ENCODE data around the gene ZSCAN25.
A peak's percentile ranks its signal among the peaks of the same experiment; 100 is the strongest.
"Not testable (repeated sequence)": the region's sequence is repeated elsewhere in the genome, so short reads cannot be mapped to it uniquely, and the experiment has no call there.

The ZSCAN25 gene

GRCh38 chr7:99631295-99632109 is 14.8 kb downstream of the ZSCAN25 start:
- H3K4me3 ChIP-seq (replicated peaks; ENCODE audit: low read depth, low read length), result no peak overlapping the region
- DNase-seq (ENCODE audit: low read depth), result peak; percentile 8
- TF ChIP-seq CTCF (IDR thresholded peaks at IDR 0.05; ENCODE audit: low read length, missing control alignments), result no peak

- not testable (repeated sequence) for H3K4me3 ChIP-seq (replicated peaks; ENCODE audit: low read depth, low read length); DNase-seq (ENCODE audit: low read depth)
These were observed 20.7 kb downstream of the ZSCAN25 start for GRCh38 chr7:99637414-99637813.

- no peak overlapping the region for H3K4me3 ChIP-seq (replicated peaks; ENCODE audit: low read depth, low read length)
- no peak for TF ChIP-seq CTCF (IDR thresholded peaks at IDR 0.05; ENCODE audit: low read length, missing control alignments)
- no peak for DNase-seq (ENCODE audit: low read depth)
These were observed 22.0 kb downstream of the ZSCAN25 start for GRCh38 chr7:99638731-99639130.

GRCh38 chr7:99639267-99639666 is 22.5 kb downstream of the ZSCAN25 start:
- no peak overlapping the region for H3K4me3 ChIP-seq (replicated peaks; ENCODE audit: low read depth, low read length)
- DNase-seq (ENCODE audit: low read depth), result no peak
- no peak for TF ChIP-seq CTCF (IDR thresholded peaks at IDR 0.05; ENCODE audit: low read length, missing control alignments)

- H3K4me3 ChIP-seq (replicated peaks; ENCODE audit: low read depth, low read length), result no peak overlapping the region
- DNase-seq (ENCODE audit: low read depth), result no peak
- TF ChIP-seq CTCF (IDR thresholded peaks at IDR 0.05; ENCODE audit: low read length, missing control alignments), result no peak
These were observed 25.3 kb downstream of the ZSCAN25 start for GRCh38 chr7:99642027-99642426.

GRCh38 chr7:99643464-99643863 is 26.7 kb downstream of the ZSCAN25 start:
- TF ChIP-seq CTCF (IDR thresholded peaks at IDR 0.05; ENCODE audit: low read length, missing control alignments), result no peak
- no peak for DNase-seq (ENCODE audit: low read depth)
- no peak overlapping the region for H3K4me3 ChIP-seq (replicated peaks; ENCODE audit: low read depth, low read length)

GRCh38 chr7:99644431-99644830 is 27.7 kb downstream of the ZSCAN25 start:
- DNase-seq (ENCODE audit: low read depth), result no peak
- H3K4me3 ChIP-seq (replicated peaks; ENCODE audit: low read depth, low read length), result no peak overlapping the region
- TF ChIP-seq CTCF (IDR thresholded peaks at IDR 0.05; ENCODE audit: low read length, missing control alignments), result no peak
